Neuronal stem cell (in vitro differentiated cells): ENCODE data around the gene VAMP2.
A peak's percentile ranks its signal among the peaks of the same experiment; 100 is the strongest.

ENCODE experiments used
- DNase-seq: peaks from one replicate; pipeline ENCODE4 v3.0.0-alpha.2; 2013; ENCODE audit warnings: low spot score
- H2AFZ ChIP-seq: one replicate; pipeline ENCODE4 v1.6.1; 2013; ENCODE audit warnings: mild to moderate bottlenecking, low read length, inconsistent platforms
- H2AK5ac ChIP-seq: 2 replicates; pipeline ENCODE4 v1.6.1; 2013; ENCODE audit warnings: low read depth, mild to moderate bottlenecking, inconsistent platforms, low read length, moderate library complexity, mixed read lengths
- H2BK120ac ChIP-seq: 2 replicates; pipeline ENCODE4 v1.6.1; 2013; ENCODE audit warnings: low read depth, mild to moderate bottlenecking, inconsistent platforms, low read length, moderate library complexity, mixed read lengths
- H2BK12ac ChIP-seq: one replicate; pipeline ENCODE4 v1.6.1; 2013; ENCODE audit warnings: low read length, inconsistent platforms
- H2BK15ac ChIP-seq: 2 replicates; pipeline ENCODE4 v1.6.1; 2013; ENCODE audit warnings: mild to moderate bottlenecking, low read length, inconsistent platforms, mixed read lengths
- H2BK5ac ChIP-seq: one replicate; pipeline ENCODE4 v1.6.1; 2013; ENCODE audit warnings: inconsistent platforms, mild to moderate bottlenecking, low read length, moderate library complexity
- H3K14ac ChIP-seq: one replicate; pipeline ENCODE4 v1.6.1; 2013; ENCODE audit warnings: low read length, inconsistent platforms
- H3K18ac ChIP-seq: 2 replicates; pipeline ENCODE4 v1.6.1; 2013; ENCODE audit warnings: low read length, inconsistent platforms
- H3K23ac ChIP-seq: 2 replicates; pipeline ENCODE4 v1.6.1; 2013; ENCODE audit warnings: low read depth, mild to moderate bottlenecking, mixed read lengths, low read length, inconsistent platforms; ENCODE audit not compliant: poor library complexity
- H3K27ac ChIP-seq: replicated peaks from 3 replicates; pipeline ENCODE4 v1.5.1; 2013; ENCODE audit warnings: low read length, inconsistent platforms
- H3K27me3 ChIP-seq, 3 experiments: 2 replicates each; pipeline ENCODE4 v1.6.1; 2013; ENCODE audit warnings: low read length in 3 of 3, mild to moderate bottlenecking in 2 of 3, inconsistent platforms in 1 of 3, low read depth in 1 of 3, mixed read lengths in 1 of 3, moderate library complexity in 1 of 3; ENCODE audit not compliant: control insufficient read depth in 3 of 3, insufficient read depth in 3 of 3
- H3K36me3 ChIP-seq, 2 donors: replicated peaks in 1 of 2; 2 replicates each; pipeline ENCODE4 v1.6.1; 2013; ENCODE audit warnings: low read length in 2 of 2; ENCODE audit not compliant: control insufficient read depth in 2 of 2, insufficient read depth in 2 of 2
- H3K4ac ChIP-seq: 2 replicates; pipeline ENCODE4 v1.6.1; 2013; ENCODE audit warnings: inconsistent platforms, mild to moderate bottlenecking, low read length, moderate library complexity
- H3K4me1 ChIP-seq, 2 donors: 1 replicate in 1 of 2; 2 replicates in 1 of 2; pipeline ENCODE4 v1.6.1; 2013; ENCODE audit warnings: low read length in 2 of 2, low read depth in 1 of 2; ENCODE audit not compliant: control insufficient read depth in 2 of 2, insufficient read depth in 1 of 2
- H3K4me2 ChIP-seq: one replicate; pipeline ENCODE4 v1.6.1; 2013; ENCODE audit warnings: mild to moderate bottlenecking, low read length, inconsistent platforms; ENCODE audit not compliant: insufficient read depth, poor library complexity, severe bottlenecking
- H3K4me3 ChIP-seq, 2 donors: 2 replicates each; pipeline ENCODE4 v1.5.1; 2013; ENCODE audit warnings: low read length in 2 of 2, mild to moderate bottlenecking in 2 of 2, inconsistent platforms in 1 of 2, moderate library complexity in 1 of 2
- H3K79me1 ChIP-seq: one replicate; pipeline ENCODE4 v1.6.1; 2013; ENCODE audit warnings: low read depth, mild to moderate bottlenecking, inconsistent platforms, low read length, moderate library complexity
- H3K9ac ChIP-seq: one replicate; pipeline ENCODE4 v1.6.1; 2013; ENCODE audit warnings: mild to moderate bottlenecking, low read depth, low read length, inconsistent platforms; ENCODE audit not compliant: poor library complexity
- H3K9me3 ChIP-seq, 2 donors: replicated peaks in 1 of 2; 2 replicates each; pipeline versions ENCODE3 to v1.6.1; 2013; ENCODE audit warnings: low read length in 2 of 2, mild to moderate bottlenecking in 2 of 2, inconsistent platforms in 1 of 2, low read depth in 1 of 2, mixed read lengths in 1 of 2, moderate library complexity in 1 of 2; ENCODE audit not compliant: control insufficient read depth in 2 of 2, insufficient read depth in 1 of 2
- H4K8ac ChIP-seq: one replicate; pipeline ENCODE4 v1.6.1; 2013; ENCODE audit warnings: low read depth, mild to moderate bottlenecking, inconsistent platforms, low read length, moderate library complexity
- H4K91ac ChIP-seq: one replicate; pipeline ENCODE4 v1.6.1; 2013; ENCODE audit warnings: low read length, low read depth, mild to moderate bottlenecking, inconsistent platforms; ENCODE audit not compliant: poor library complexity
- WGBS, 2 donors: extraction: QIAGEN DNeasy Blood & Tissue Kit; methylation state at CpG; one replicate each; pipeline ENCODE4 v1.1.7; 2013; ENCODE audit warnings: missing lambda C conversion rate in 2 of 2, mixed read lengths in 1 of 2; ENCODE audit not compliant: insufficient read length in 2 of 2, insufficient replicate concordance in 1 of 2; ENCODE audit errors: extremely low coverage in 2 of 2; 5-methylcytosine and 5-hydroxymethylcytosine counted together

Gene VAMP2

GRCh38 chr17:8153957-8154607, 8.7 kb downstream of the VAMP2 start:
- H3K27me3 ChIP-seq = no peaks in the 10 kb centered on the region
- WGBS, 2 donors = no CpG with 5 or more reads among the region's 22 CpGs
- H2BK120ac ChIP-seq = no peak overlapping the region

GRCh38 chr17:8153525-8153956, 9.2 kb downstream of the VAMP2 start:
- Histone ChIP-seq H3K9ac (no peak overlapping the region), H2BK12ac (no peak overlapping the region), H2AFZ (peak overlapping the region; percentile 20), H3K4me3 (peak overlapping the region in 1 of 2 donors; percentile 32), H2BK5ac (peak overlapping the region; percentile 46), H3K4me2 (no peak overlapping the region), H2BK15ac (no peak overlapping the region), H2AK5ac (peak overlapping the region; percentile 42), H4K91ac (no peak overlapping the region), H3K14ac (no peak overlapping the region), H3K36me3 (peaks cover 16 to 22% of the 10 kb centered on the region in 2 donors), H3K4ac (no peak overlapping the region), H3K27ac (peak overlapping the region; percentile 95), H3K79me1 (peaks cover 12% of the 10 kb centered on the region), H4K8ac (no peak overlapping the region), H3K27me3 (no peaks in the 10 kb centered on the region), H3K4me1 (peaks cover 32 to 39% of the 10 kb centered on the region in 2 donors), H3K23ac (no peak overlapping the region), H2BK120ac (no peak overlapping the region), H3K9me3 (no peaks in the 10 kb centered on the region), H3K18ac (no peak overlapping the region)
- DNase-seq = no peak
- no CpG with 5 or more reads among the region's 13 CpGs for WGBS, 2 donors

More at GRCh38 chr17:8153957-8154607, 8.7 kb downstream of the VAMP2 start:
- Histone ChIP-seq H3K4me2 (peak overlapping the region; percentile 77), H2BK5ac (peak overlapping the region; percentile 46), H3K9me3 (no peaks in the 10 kb centered on the region), H3K27ac (peak overlapping the region; percentile 95), H3K79me1 (peaks cover 12% of the 10 kb centered on the region), H3K4me1 (peaks cover 33 to 39% of the 10 kb centered on the region in 2 donors), H2AK5ac (peak overlapping the region; percentile 42), H3K4me3 (peak overlapping the region; percentile 31 to 32), H4K91ac (no peak overlapping the region), H3K4ac (no peak overlapping the region), H2BK12ac (no peak overlapping the region), H3K23ac (peak overlapping the region; percentile 61), H4K8ac (no peak overlapping the region), H2BK15ac (peak overlapping the region; percentile 82), H3K9ac (peak overlapping the region; percentile 27), H3K36me3 (peaks cover 14 to 21% of the 10 kb centered on the region in 2 donors), H3K14ac (no peak overlapping the region), H2AFZ (peak overlapping the region; percentile 50), H3K18ac (peak overlapping the region; percentile 88)
- DNase-seq = peak; percentile 97

GRCh38 chr17:8153031-8153451, 9.7 kb downstream of the VAMP2 start:
- Histone ChIP-seq H3K14ac (no peak overlapping the region), H2BK12ac (no peak overlapping the region), H3K9ac (no peak overlapping the region), H3K4me2 (no peak overlapping the region), H4K91ac (no peak overlapping the region), H3K4me3 (no peak overlapping the region), H3K36me3 (peaks cover 18 to 23% of the 10 kb centered on the region in 2 donors), H2BK120ac (no peak overlapping the region), H3K27ac (peak overlapping the region; percentile 35), H2BK5ac (peak overlapping the region; percentile 20), H2BK15ac (no peak overlapping the region), H3K79me1 (peaks cover 12% of the 10 kb centered on the region), H4K8ac (no peak overlapping the region), H3K4ac (no peak overlapping the region), H3K4me1 (peaks cover 31 to 39% of the 10 kb centered on the region in 2 donors), H2AK5ac (peak overlapping the region; percentile 43), H3K18ac (peak overlapping the region; percentile 55), H3K23ac (no peak overlapping the region), H2AFZ (peak overlapping the region; percentile 80), H3K9me3 (no peaks in the 10 kb centered on the region), H3K27me3 (no peaks in the 10 kb centered on the region)
- no CpG with 5 or more reads among the region's 7 CpGs for WGBS, 2 donors
- no peak for DNase-seq

- H3K4me3 ChIP-seq = peak within 1 kb of the TSS; percentile 54 to 88
- H2AK5ac ChIP-seq = peak within 1 kb of the TSS; percentile 43
- H3K79me1 ChIP-seq = peaks cover 12% of the 10 kb centered on the region
- DNase-seq = peak; percentile 80
- H2AFZ ChIP-seq = peak within 1 kb of the TSS; percentile 80
- H3K18ac ChIP-seq = peak within 1 kb of the TSS; percentile 94
- peak within 1 kb of the TSS; percentile 90 for H2BK5ac ChIP-seq
- H3K9ac ChIP-seq = peak within 1 kb of the TSS; percentile 99
- H2BK15ac ChIP-seq = peak within 1 kb of the TSS; percentile 95
- H3K36me3 ChIP-seq = peaks cover 25 to 28% of the 10 kb centered on the region in 2 donors
- no peak within 1 kb of the TSS for H2BK12ac ChIP-seq
- no peaks in the 10 kb centered on the region for H3K27me3 ChIP-seq
- peaks cover 31 to 39% of the 10 kb centered on the region in 2 donors for H3K4me1 ChIP-seq
- no CpG with 5 or more reads among the region's 42 CpGs for WGBS, 2 donors
- H4K91ac ChIP-seq = no peak within 1 kb of the TSS
- H4K8ac ChIP-seq = no peak within 1 kb of the TSS
- H3K9me3 ChIP-seq = no peaks in the 10 kb centered on the region
- peak within 1 kb of the TSS; percentile 77 for H3K23ac ChIP-seq
- H3K4ac ChIP-seq = no peak within 1 kb of the TSS
- H3K27ac ChIP-seq = peak within 1 kb of the TSS; percentile 58
- H3K14ac ChIP-seq = peak within 1 kb of the TSS; percentile 91
- peak within 1 kb of the TSS; percentile 100 for H3K4me2 ChIP-seq
- peak within 1 kb of the TSS; percentile 21 for H2BK120ac ChIP-seq
These were observed 10.5 kb downstream of the VAMP2 start, which contains the start of gene PER1 for GRCh38 chr17:8152112-8152775. Gene PER1 (minus strand): TSS chr17:8152404. CDS start chr17:8150706, 1,698 bp downstream.
